GM19463 (cell line): ENCODE data around the gene RAET1G.
"Not testable (repeated sequence)": the region's sequence is repeated elsewhere in the genome, so short reads cannot be mapped to it uniquely, and the experiment has no call there.

Experiments
- ATAC-seq: cut with Tn5 transposase; IDR thresholded peaks from one replicate; pipeline ENCODE4 v1.9.1; 2021; ENCODE audit warnings: mild to moderate bottlenecking, moderate library complexity; ENCODE audit not compliant: unreplicated experiment

RAET1G gene

GRCh38 chr6:149935246-149935645, 12.3 kb upstream of the RAET1G start:
- no peak for ATAC-seq

GRCh38 chr6:149934249-149935156, 11.6 kb upstream of the RAET1G start:
- ATAC-seq, result no peak

GRCh38 chr6:149933461-149933860, 10.5 kb upstream of the RAET1G start:
- no peak for ATAC-seq

- no peak for ATAC-seq
Observed at GRCh38 chr6:149933036-149933435, 10.1 kb upstream of the RAET1G start.

- ATAC-seq, result no peak
Observed at GRCh38 chr6:149931501-149931900, 8.6 kb upstream of the RAET1G start.

GRCh38 chr6:149929422-149929821, 6.5 kb upstream of the RAET1G start:
- no peak for ATAC-seq

- ATAC-seq, result not testable (repeated sequence)
Observed at GRCh38 chr6:149927025-149927424, 4.1 kb upstream of the RAET1G start.

- ATAC-seq, result peak; percentile 51
Observed at GRCh38 chr6:149925974-149926777, 3.3 kb upstream of the RAET1G start.

GRCh38 chr6:149925253-149925973, 2.5 kb upstream of the RAET1G start:
- no peak for ATAC-seq

GRCh38 chr6:149924933-149925252, 2.0 kb upstream of the RAET1G start:
- no peak for ATAC-seq

GRCh38 chr6:149924206-149924932, 1.4 kb upstream of the RAET1G start:
- ATAC-seq, result no peak

- no peak for ATAC-seq
Observed at GRCh38 chr6:149923327-149923986, 536 bp upstream of the RAET1G start.

GRCh38 chr6:149922091-149922490, 830 bp downstream of the RAET1G start:
- ATAC-seq, result not testable (repeated sequence)

- no peak for ATAC-seq
Observed at GRCh38 chr6:149921361-149921760, 1.6 kb downstream of the RAET1G start.

- ATAC-seq, result no peak
Observed at GRCh38 chr6:149919834-149920225, 3.1 kb downstream of the RAET1G start.

- not testable (repeated sequence) for ATAC-seq
Observed at GRCh38 chr6:149919126-149919833, 3.6 kb downstream of the RAET1G start.

- ATAC-seq, result no peak
Observed at GRCh38 chr6:149918151-149918905, 4.6 kb downstream of the RAET1G start.

GRCh38 chr6:149917679-149918078, 5.2 kb downstream of the RAET1G start:
- no peak for ATAC-seq
